Gastroesophageal sphincter (tissue), 4 donors: ENCODE measurements around the gene KCTD21. TPM values are rescaled to one million over a fixed set of nuclear protein-coding genes. Genes with fewer than 3 reads are reported as not detected.

Experiments used
- ATAC-seq: fragments of 150-250 bp; one replicate; pipeline ENCODE4 v1.9.1; 2016; ENCODE audit warnings: mild to moderate bottlenecking, moderate library complexity
- H3K27ac ChIP-seq, 4 donors: fragments of 200-600 bp; sonication (generic) in 3 of 4; 1 replicate in 3 of 4; 2 replicates in 1 of 4; pipeline ENCODE4 v1.5.1; 2016 to 2019
- H3K27me3 ChIP-seq: fragments of 200-600 bp; sonication (generic); one replicate; pipeline ENCODE4 v1.5.1; 2019
- H3K36me3 ChIP-seq, 2 donors: fragments of 200-600 bp; sonication (generic); one replicate each; pipeline ENCODE4 v1.5.1; 2019; ENCODE audit warnings: control low read depth in 1 of 2
- H3K4me1 ChIP-seq, 3 donors: fragments of 200-600 bp; sonication (generic); 1 replicate in 2 of 3; 2 replicates in 1 of 3; pipeline ENCODE4 v1.5.1; 2016 to 2019; ENCODE audit warnings: control low read depth in 2 of 3
- H3K4me3 ChIP-seq, 2 donors: fragments of 200-600 bp; sonication (generic); one replicate each; pipeline ENCODE4 v1.5.1; 2019; ENCODE audit warnings: mild to moderate bottlenecking in 1 of 2, moderate library complexity in 1 of 2
- H3K9me3 ChIP-seq, 3 donors: fragments of 200-600 bp; sonication (generic); one replicate each; pipeline ENCODE4 v1.5.1; 2017 to 2019; ENCODE audit warnings: control low read depth in 2 of 3
- CTCF ChIP-seq, 4 experiments: fragments of 200-600 bp in 2 of 4; fragments of 450-650 bp in 2 of 4; sonication (generic) in 1 of 4; IDR thresholded peaks; one replicate each; pipeline ENCODE4 v1.5.1; 2017 to 2019; ENCODE audit warnings: antibody characterized with exemption in 4 of 4, mild to moderate bottlenecking in 2 of 4, moderate library complexity in 2 of 4
- EP300 ChIP-seq: sonication (generic); formaldehyde crosslinking; IDR thresholded peaks from one replicate; pipeline ENCODE4 v1.6.1; 2017; ENCODE audit warnings: antibody characterized with exemption, mild to moderate bottlenecking
- POLR2A ChIP-seq, 2 donors: fragments of 450-650 bp; IDR thresholded peaks; one replicate each; pipeline ENCODE4 v1.6.1; 2017; ENCODE audit warnings: antibody characterized with exemption in 2 of 2, mild to moderate bottlenecking in 2 of 2, moderate library complexity in 1 of 2
- POLR2AphosphoS5 ChIP-seq: sonication (generic); formaldehyde crosslinking; IDR thresholded peaks from one replicate; pipeline ENCODE4 v1.6.1; 2017; ENCODE audit warnings: antibody characterized with exemption
- WGBS, 2 donors: methylation state at CpG; one replicate each; pipeline ENCODE4 v1.1.5; 2018; ENCODE audit warnings: low coverage in 1 of 2; 5-methylcytosine and 5-hydroxymethylcytosine counted together
- total RNA-seq, 4 donors: library from RNA; depleted of rRNA; stranded (reverse); fragments of >200 nt; gene quantifications; one replicate each; pipeline ENCODE4 v1.1.0, GENCODE V29; 2016

KCTD21 gene
- total RNA-seq, 4 donors from 2014 or later = 5.7 to 18.6 (median 9.9) TPM

GRCh38 chr11:78209478-78209877 is 21.1 kb upstream of the KCTD21 start:
- Histone ChIP-seq H3K4me1 (no peaks in the 10 kb centered on the region), H3K9me3 (no peaks in the 10 kb centered on the region), H3K36me3 (peaks cover 0 to 80% of the 10 kb centered on the region in 2 donors), H3K4me3 (no peak overlapping the region), H3K27ac (no peak overlapping the region), H3K27me3 (no peaks in the 10 kb centered on the region)
- TF ChIP-seq CTCF (IDR thresholded peaks at IDR 0.05) (no peak), POLR2A (IDR thresholded peaks at IDR 0.05) (no peak), EP300 (no peak), POLR2AphosphoS5 (no peak)
- no peak for ATAC-seq
- 97% methylated on average over 7 of the region's 18 CpGs; no CpG with 5 or more reads in 1 of the 2 donors for WGBS, 2 donors

GRCh38 chr11:78208257-78209165 is 20.1 kb upstream of the KCTD21 start:
- Histone ChIP-seq H3K27ac (no peak overlapping the region), H3K4me1 (no peaks in the 10 kb centered on the region), H3K36me3 (peaks cover 0 to 70% of the 10 kb centered on the region in 2 donors), H3K9me3 (no peaks in the 10 kb centered on the region), H3K27me3 (no peaks in the 10 kb centered on the region), H3K4me3 (no peak overlapping the region)
- no peak for ATAC-seq
- TF ChIP-seq POLR2A (IDR thresholded peaks at IDR 0.05) (no peak), EP300 (no peak), CTCF (IDR thresholded peaks at IDR 0.05) (no peak), POLR2AphosphoS5 (no peak)
- WGBS, 2 donors = 80 to 100% methylated on average over 2 to 4 of the region's 16 CpGs

- Histone ChIP-seq H3K4me1 (no peaks in the 10 kb centered on the region), H3K27me3 (no peaks in the 10 kb centered on the region), H3K4me3 (no peak overlapping the region), H3K36me3 (peaks cover 0 to 69% of the 10 kb centered on the region in 2 donors), H3K9me3 (no peaks in the 10 kb centered on the region), H3K27ac (no peak overlapping the region)
- no peak for ATAC-seq
- WGBS, 2 donors = 69 to 90% methylated on average over 5 of the region's 11 CpGs
- TF ChIP-seq EP300 (no peak), POLR2AphosphoS5 (no peak), CTCF (IDR thresholded peaks at IDR 0.05) (no peak), POLR2A (IDR thresholded peaks at IDR 0.05) (no peak)
Measured at GRCh38 chr11:78207532-78208256, 19.3 kb upstream of the KCTD21 start.

GRCh38 chr11:78205691-78206090 is 17.3 kb upstream of the KCTD21 start:
- Histone ChIP-seq H3K4me1 (no peaks in the 10 kb centered on the region), H3K36me3 (peaks cover 0 to 81% of the 10 kb centered on the region in 2 donors), H3K4me3 (no peak overlapping the region), H3K27ac (no peak overlapping the region), H3K9me3 (no peaks in the 10 kb centered on the region), H3K27me3 (no peaks in the 10 kb centered on the region)
- TF ChIP-seq POLR2A (IDR thresholded peaks at IDR 0.05) (no peak), CTCF (IDR thresholded peaks at IDR 0.05) (no peak), POLR2AphosphoS5 (no peak), EP300 (no peak)
- WGBS, 2 donors = 80% methylated on average over 1 of the region's 7 CpGs; no CpG with 5 or more reads in 1 of the 2 donors
- ATAC-seq = no peak
